HepG2 (cell line): ENCODE measurements around the gene TXNRD3.

Experiments used
- DPF2 ChIP-seq: sonication (generic); formaldehyde crosslinking; IDR thresholded peaks from 2 replicates; pipeline ENCODE4 v1.4.0; 2020; ENCODE audit warnings: mild to moderate bottlenecking, low read depth, missing genetic modification reagents, borderline replicate concordance
- FOXP1 ChIP-seq, 2 experiments: fragments of 450-650 bp in 1 of 2; IDR thresholded peaks; 2 replicates each; pipeline ENCODE4 v1.6.1; 2017 to 2018; ENCODE audit warnings: antibody characterized with exemption in 1 of 2
- KLF13 ChIP-seq: sonication (generic); formaldehyde crosslinking; IDR thresholded peaks from 2 replicates; pipeline ENCODE4 v1.4.0; 2020; ENCODE audit warnings: mild to moderate bottlenecking, missing genetic modification reagents
- POLR2A ChIP-seq, 2 experiments: IDR thresholded peaks; 2 replicates each; pipeline ENCODE4 v1.6.1; 2011; ENCODE audit warnings: low read depth in 2 of 2, low read length in 2 of 2, mild to moderate bottlenecking in 1 of 2, moderate library complexity in 1 of 2; ENCODE audit not compliant: insufficient read depth in 1 of 2
- REL ChIP-seq: sonication (generic); formaldehyde crosslinking; conservative IDR thresholded peaks from 2 replicates; pipeline ENCODE4 v1.8.0; 2022; ENCODE audit warnings: mild to moderate bottlenecking, missing genetic modification reagents, moderate library complexity
- TAF1 ChIP-seq: sonication (generic); formaldehyde crosslinking; IDR thresholded peaks from 2 replicates; pipeline ENCODE4 v1.4.0; 2020; ENCODE audit warnings: missing genetic modification reagents
- YY1 ChIP-seq: IDR thresholded peaks from 2 replicates; pipeline ENCODE4 v1.6.1; 2011; ENCODE audit warnings: low read length, low read depth, moderate library complexity, mild to moderate bottlenecking; ENCODE audit not compliant: insufficient read depth, insufficient replicate concordance
- ZFP37 ChIP-seq: sonication (generic); formaldehyde crosslinking; IDR thresholded peaks from 2 replicates; pipeline ENCODE4 v1.4.0; 2020; ENCODE audit warnings: missing genetic modification reagents, borderline replicate concordance
- ZNF232 ChIP-seq: sonication (generic); formaldehyde crosslinking; IDR thresholded peaks from 2 replicates; pipeline ENCODE4 v1.4.0; 2020; ENCODE audit warnings: missing genetic modification reagents, borderline replicate concordance
- ZNF24 ChIP-seq: fragments of 450-650 bp; IDR thresholded peaks from 2 replicates; pipeline ENCODE4 v1.6.1; 2017; ENCODE audit warnings: antibody characterized with exemption, mild to moderate bottlenecking
- TF ChIP-seq, protein P1 (sequence below): sonication (generic); formaldehyde crosslinking; IDR thresholded peaks from 2 replicates; pipeline ENCODE4 v1.5.0; 2020; ENCODE audit warnings: mild to moderate bottlenecking, missing genetic modification reagents, moderate library complexity
- TF ChIP-seq, protein P2 (sequence below): IDR thresholded peaks from 2 replicates; pipeline ENCODE4 v1.6.1; 2016; ENCODE audit warnings: low read depth, missing genetic modification reagents, missing compliant biosample characterization
- TF ChIP-seq, protein P3 (sequence below): sonication (generic); formaldehyde crosslinking; IDR thresholded peaks from 2 replicates; pipeline ENCODE4 v1.8.0; 2022; ENCODE audit warnings: mild to moderate bottlenecking, missing genetic modification reagents, borderline replicate concordance

DNA sequence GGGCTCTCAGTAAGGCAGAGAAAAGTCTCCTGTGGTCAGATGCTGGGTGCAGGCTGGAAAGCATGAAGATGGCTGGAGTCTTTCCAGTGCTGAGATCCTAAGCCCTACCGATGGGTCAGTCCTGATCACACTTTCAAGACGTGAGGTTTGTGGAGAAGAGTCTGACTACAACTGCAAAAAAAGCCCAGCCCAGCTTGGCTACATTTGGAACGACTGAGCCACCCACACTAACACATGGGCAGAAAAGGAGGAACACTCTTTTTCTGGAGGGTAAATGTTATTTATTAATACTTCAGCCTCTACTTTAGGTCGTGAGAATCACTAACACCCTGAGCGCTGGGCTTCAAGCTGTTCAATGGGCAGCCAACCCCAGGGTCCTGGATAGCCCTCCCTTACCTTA lies 74.2 kb downstream of the TXNRD3 start:
- no peak for TF ChIP-seq POLR2A (IDR thresholded peaks at IDR 0.05; ENCODE audit: insufficient read depth in 1 of 2, low read depth in 2 of 2, low read length in 2 of 2)
- no peak for TF ChIP-seq FOXP1 (IDR thresholded peaks at IDR 0.05)
- no peak for TF ChIP-seq FOXP1 (CRISPR knock-in tag; IDR thresholded peaks at IDR 0.05)
- TF ChIP-seq, protein P1, sequence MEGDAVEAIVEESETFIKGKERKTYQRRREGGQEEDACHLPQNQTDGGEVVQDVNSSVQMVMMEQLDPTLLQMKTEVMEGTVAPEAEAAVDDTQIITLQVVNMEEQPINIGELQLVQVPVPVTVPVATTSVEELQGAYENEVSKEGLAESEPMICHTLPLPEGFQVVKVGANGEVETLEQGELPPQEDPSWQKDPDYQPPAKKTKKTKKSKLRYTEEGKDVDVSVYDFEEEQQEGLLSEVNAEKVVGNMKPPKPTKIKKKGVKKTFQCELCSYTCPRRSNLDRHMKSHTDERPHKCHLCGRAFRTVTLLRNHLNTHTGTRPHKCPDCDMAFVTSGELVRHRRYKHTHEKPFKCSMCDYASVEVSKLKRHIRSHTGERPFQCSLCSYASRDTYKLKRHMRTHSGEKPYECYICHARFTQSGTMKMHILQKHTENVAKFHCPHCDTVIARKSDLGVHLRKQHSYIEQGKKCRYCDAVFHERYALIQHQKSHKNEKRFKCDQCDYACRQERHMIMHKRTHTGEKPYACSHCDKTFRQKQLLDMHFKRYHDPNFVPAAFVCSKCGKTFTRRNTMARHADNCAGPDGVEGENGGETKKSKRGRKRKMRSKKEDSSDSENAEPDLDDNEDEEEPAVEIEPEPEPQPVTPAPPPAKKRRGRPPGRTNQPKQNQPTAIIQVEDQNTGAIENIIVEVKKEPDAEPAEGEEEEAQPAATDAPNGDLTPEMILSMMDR, result no peak
- TF ChIP-seq REL (CRISPR knock-in tag), result no peak
- TF ChIP-seq DPF2 (CRISPR knock-in tag), result no peak
- no peak for TF ChIP-seq KLF13 (CRISPR knock-in tag)
- TF ChIP-seq, protein P2, sequence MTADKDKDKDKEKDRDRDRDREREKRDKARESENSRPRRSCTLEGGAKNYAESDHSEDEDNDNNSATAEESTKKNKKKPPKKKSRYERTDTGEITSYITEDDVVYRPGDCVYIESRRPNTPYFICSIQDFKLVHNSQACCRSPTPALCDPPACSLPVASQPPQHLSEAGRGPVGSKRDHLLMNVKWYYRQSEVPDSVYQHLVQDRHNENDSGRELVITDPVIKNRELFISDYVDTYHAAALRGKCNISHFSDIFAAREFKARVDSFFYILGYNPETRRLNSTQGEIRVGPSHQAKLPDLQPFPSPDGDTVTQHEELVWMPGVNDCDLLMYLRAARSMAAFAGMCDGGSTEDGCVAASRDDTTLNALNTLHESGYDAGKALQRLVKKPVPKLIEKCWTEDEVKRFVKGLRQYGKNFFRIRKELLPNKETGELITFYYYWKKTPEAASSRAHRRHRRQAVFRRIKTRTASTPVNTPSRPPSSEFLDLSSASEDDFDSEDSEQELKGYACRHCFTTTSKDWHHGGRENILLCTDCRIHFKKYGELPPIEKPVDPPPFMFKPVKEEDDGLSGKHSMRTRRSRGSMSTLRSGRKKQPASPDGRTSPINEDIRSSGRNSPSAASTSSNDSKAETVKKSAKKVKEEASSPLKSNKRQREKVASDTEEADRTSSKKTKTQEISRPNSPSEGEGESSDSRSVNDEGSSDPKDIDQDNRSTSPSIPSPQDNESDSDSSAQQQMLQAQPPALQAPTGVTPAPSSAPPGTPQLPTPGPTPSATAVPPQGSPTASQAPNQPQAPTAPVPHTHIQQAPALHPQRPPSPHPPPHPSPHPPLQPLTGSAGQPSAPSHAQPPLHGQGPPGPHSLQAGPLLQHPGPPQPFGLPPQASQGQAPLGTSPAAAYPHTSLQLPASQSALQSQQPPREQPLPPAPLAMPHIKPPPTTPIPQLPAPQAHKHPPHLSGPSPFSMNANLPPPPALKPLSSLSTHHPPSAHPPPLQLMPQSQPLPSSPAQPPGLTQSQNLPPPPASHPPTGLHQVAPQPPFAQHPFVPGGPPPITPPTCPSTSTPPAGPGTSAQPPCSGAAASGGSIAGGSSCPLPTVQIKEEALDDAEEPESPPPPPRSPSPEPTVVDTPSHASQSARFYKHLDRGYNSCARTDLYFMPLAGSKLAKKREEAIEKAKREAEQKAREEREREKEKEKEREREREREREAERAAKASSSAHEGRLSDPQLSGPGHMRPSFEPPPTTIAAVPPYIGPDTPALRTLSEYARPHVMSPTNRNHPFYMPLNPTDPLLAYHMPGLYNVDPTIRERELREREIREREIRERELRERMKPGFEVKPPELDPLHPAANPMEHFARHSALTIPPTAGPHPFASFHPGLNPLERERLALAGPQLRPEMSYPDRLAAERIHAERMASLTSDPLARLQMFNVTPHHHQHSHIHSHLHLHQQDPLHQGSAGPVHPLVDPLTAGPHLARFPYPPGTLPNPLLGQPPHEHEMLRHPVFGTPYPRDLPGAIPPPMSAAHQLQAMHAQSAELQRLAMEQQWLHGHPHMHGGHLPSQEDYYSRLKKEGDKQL, result no peak
- TF ChIP-seq, protein P3, sequence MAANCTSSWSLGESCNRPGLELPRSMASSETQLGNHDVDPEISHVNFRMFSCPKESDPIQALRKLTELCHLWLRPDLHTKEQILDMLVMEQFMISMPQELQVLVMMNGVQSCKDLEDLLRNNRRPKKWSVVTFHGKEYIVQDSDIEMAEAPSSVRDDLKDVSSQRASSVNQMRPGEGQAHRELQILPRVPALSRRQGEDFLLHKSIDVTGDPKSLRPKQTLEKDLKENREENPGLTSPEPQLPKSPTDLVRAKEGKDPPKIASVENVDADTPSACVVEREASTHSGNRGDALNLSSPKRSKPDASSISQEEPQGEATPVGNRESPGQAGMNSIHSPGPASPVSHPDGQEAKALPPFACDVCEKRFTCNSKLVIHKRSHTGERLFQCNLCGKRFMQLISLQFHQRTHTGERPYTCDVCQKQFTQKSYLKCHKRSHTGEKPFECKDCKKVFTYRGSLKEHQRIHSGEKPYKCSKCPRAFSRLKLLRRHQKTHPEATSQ (CRISPR knock-in tag), result no peak
- no peak for TF ChIP-seq ZNF24
- TF ChIP-seq ZFP37 (CRISPR knock-in tag), result no peak
- no peak for TF ChIP-seq YY1
- no peak for TF ChIP-seq TAF1 (CRISPR knock-in tag)
- TF ChIP-seq ZNF232 (CRISPR knock-in tag), result no peak
